GM18909 (cell line): Measurements from ENCODE around the gene CENATAC.
"Not testable (repeated sequence)": the region's sequence is repeated elsewhere in the genome, so short reads cannot be mapped to it uniquely, and the experiment has no call there.

Source experiments
- ATAC-seq: cut with Tn5 transposase; IDR thresholded peaks from one replicate; pipeline ENCODE4 v1.9.1; 2021; ENCODE audit warnings: mild to moderate bottlenecking; ENCODE audit not compliant: unreplicated experiment, poor library complexity

Gene CENATAC, protein sequence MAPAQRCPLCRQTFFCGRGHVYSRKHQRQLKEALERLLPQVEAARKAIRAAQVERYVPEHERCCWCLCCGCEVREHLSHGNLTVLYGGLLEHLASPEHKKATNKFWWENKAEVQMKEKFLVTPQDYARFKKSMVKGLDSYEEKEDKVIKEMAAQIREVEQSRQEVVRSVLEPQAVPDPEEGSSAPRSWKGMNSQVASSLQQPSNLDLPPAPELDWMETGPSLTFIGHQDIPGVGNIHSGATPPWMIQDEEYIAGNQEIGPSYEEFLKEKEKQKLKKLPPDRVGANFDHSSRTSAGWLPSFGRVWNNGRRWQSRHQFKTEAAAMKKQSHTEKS

DNA sequence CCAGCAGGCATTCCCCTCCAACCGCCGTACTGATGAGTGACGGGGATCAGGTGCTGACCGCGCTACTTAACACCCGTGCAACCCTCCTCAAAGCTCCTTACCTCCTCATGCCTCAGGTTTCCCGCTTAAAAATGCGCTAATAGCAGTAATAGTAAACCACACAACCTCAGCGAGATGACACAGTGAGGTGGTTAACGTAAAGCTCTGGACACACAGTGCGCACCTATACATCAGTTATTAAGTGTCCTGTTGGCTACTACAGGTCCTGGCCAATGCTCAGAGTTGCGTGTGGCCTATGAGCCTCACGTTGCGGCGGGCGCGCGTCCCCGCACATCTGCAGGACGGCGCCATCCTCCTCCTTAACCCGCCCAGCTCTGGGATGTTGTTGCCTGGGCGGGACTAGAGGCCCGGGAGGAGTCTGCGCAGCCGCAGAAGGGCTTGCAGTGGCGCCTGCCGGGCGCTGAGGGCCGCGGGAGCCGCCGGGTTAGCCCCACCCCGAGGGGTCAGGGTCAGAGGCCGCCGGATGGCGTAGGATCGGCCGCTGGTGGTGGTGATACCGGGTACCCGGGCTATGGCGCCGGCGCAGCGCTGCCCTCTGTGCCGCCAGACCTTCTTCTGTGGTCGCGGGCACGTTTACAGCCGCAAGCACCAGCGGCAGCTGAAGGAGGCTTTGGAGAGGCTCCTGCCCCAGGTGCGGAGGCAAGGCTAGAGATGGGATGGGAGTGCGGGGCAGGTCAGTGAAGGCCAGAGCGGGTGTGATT is at the start of gene CENATAC:
Gene CENATAC (plus strand): TSS at position 512 of the 761 bp plus-strand sequence. CDS start 60 bp downstream, at position 572.
- ATAC-seq = peak; percentile 95

DNA sequence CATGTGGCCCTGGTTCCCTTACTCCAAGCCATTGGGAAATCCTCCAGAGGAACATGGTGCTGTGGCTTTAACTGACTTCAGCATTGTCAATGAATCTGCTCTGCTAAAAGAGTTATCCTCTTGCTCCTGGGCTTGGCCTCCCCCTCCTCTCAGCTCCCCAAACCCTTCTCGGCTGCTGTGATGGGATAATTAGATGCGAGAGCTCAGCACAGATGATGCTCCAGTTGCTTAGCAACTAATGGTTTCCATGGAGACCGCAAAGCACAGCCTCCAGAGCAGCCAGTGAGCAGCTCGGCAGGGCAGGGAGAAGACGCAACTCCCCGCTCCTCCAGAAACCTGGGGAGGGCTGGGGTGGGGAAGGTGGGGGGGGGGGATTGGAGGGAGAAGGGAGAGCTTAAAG is 44.7 kb upstream of the CENATAC start:
- no peak for ATAC-seq

GRCh38 chr11:118953976-118954375 is 44.0 kb upstream of the CENATAC start:
- ATAC-seq = not testable (repeated sequence)

- ATAC-seq = peak; percentile 70
Observed at GRCh38 chr11:118956094-118956846, 41.7 kb upstream of the CENATAC start, which contains the start of gene UPK2. Gene UPK2, plus strand, starts transcription at chr11:118956298. Its CDS starts 53 bp downstream, at chr11:118956351.

DNA sequence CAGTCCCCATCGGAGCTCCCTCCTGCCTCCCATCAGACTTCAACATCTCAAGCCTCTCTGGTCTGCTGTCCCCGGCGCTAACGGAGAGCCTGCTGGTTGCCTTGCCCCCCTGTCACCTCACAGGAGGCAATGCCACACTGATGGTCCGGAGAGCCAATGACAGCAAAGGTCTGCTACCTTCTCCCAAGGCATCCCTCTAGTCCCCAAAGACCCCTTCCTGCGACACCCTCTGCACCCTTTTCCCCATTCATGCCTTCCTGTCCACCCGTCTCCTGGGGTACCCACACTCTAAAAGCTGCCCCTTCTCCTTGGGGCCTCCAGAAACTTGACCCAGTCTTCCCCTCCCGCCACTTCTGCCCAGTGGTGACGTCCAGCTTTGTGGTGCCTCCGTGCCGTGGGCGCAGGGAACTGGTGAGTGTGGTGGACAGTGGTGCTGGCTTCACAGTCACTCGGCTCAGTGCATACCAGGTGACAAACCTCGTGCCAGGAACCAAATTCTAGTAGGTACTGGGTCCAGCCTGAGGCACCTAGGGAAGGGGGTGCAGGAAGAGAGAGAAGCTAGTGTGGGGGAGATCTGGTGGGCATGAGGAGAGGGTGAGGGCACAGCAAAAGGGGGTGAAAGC is 41.0 kb upstream of the CENATAC start:
- ATAC-seq = no peak

GRCh38 chr11:118957549-118957948 is 40.4 kb upstream of the CENATAC start:
- no peak for ATAC-seq

- no peak for ATAC-seq
Observed at GRCh38 chr11:118957968-118958367, 40.0 kb upstream of the CENATAC start.

- no peak for ATAC-seq
Observed at GRCh38 chr11:118958577-118958976, 39.4 kb upstream of the CENATAC start.

DNA sequence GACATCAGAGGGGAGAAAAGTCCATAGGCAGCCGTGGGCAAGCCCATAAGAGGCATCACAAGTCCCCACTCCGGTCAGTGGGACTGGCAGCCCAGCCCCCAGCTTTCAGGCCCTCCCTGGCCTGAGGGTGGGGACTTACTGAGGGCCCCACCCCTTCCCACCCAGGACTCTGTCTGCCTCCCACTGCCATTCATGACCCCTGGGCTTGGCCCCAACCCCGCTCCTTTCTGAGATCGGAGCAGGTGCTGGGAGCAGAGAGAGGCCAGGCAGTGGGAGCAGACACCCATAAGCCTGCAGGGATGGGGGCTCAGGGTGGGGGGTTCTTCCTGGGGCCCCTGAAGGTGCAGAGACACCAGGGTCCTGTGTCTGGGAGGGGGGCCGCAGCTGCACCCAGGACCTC is 36.7 kb upstream of the CENATAC start:
- no peak for ATAC-seq

DNA sequence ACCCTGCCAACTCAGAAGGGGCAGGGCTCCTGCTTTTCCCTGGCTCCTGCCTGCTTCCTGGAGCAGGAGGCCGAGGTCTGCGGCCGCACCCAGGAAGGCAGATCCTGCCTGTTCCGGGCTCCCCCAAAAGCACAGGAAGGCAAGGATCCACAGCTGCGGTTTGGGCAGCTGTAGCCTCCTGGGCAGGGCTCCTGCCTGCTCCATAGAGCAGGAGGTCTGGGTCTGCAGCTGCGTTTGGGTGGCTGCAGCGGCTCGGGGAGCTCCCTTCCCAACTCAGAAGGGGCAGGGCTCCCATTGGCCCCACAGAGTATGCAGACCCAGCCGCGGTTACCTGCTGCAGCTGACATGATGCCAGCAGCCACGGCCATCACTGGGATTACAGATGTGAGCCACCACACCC is 36.3 kb upstream of the CENATAC start:
- ATAC-seq = no peak

DNA sequence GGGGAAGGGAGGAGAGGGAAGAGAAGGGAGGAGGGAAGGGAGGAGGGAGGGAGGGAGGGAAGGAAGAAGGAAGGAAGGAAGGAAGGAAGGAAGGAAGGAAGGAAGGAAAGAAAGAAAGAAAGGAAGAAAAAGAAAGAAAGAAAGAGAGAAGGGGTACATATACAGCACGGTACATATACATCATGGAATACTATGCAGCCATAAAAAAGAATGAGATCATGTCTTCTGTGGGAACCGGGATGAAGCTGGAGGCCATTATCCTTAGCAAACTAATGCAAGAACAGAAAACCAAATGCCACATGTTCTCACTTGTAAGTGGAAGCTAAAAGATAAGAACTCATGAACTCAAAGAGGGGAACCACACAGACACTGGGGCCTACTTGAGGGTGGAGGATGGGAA is 28.4 kb upstream of the CENATAC start:
- not testable (repeated sequence) for ATAC-seq

DNA sequence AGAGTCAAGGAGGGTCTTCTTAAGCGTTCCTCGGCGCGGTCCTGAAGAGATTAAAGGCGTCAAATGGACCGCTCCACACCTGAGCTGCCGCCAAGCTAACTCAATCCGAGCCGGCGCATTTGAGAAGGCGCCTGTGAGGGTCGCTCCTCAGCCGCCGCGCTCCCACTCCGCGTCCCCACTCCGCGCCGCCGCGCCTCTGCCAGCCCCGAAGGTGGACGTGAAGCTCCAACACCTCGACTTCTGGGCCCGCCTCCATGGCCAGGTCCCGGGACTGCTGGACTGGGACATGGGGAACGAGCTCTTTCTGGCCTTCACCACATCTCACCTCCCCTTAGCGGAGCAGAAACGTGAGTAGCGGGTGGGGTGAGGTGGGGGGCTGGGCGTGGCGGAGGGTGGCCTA is 26.3 kb upstream of the CENATAC start, which contains the start of gene FOXR1:
Gene FOXR1 (plus strand): TSS at position 116 of the 400 bp plus-strand sequence. CDS start 171 bp downstream, at position 287.
- ATAC-seq = no peak

- no peak for ATAC-seq
Observed at GRCh38 chr11:118973985-118974384, 24.0 kb upstream of the CENATAC start.

GRCh38 chr11:118975771-118976709 is 21.9 kb upstream of the CENATAC start:
- ATAC-seq = no peak

DNA sequence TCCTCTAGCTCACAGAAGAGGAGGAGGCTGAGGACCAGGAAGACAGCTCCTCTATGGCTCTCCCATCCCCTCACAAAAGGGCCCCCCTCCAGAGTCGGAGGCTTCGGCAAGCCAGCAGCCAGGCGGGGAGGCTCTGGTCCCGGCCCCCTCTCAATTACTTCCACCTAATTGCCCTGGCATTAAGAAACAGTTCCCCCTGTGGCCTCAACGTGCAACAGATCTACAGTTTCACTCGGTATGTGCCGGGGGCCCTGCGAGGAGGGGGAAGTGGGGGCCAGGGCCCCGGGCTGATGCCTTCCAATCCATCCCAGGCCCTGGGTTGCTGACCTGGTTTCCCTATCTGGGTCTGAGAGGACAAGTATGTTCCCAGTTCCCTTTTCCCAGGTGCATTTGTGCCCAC is 18.5 kb upstream of the CENATAC start:
- no peak for ATAC-seq

- no peak for ATAC-seq
Observed at GRCh38 chr11:118980191-118980881, 17.6 kb upstream of the CENATAC start.

DNA sequence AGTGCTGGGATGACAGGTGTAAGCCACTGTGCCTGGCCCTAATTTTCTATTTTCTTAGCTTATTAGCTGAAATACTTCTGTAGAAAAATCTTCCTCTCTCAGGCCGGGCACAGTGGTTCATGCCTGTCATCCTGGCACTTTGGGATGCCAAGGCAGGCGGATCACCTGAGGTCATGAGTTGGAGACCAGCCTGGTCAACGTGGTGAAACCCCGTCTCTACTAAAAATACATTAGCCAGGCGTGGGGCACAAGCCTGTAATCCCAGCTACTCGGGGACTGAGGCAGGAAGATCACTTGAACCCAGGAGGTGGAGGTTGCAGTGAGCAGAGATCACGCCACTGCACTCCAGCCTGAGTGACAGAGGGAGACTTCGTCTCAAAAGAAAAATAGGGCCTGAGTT is 13.6 kb upstream of the CENATAC start:
- not testable (repeated sequence) for ATAC-seq

GRCh38 chr11:118984825-118985224 is 13.1 kb upstream of the CENATAC start:
- ATAC-seq = no peak

GRCh38 chr11:118988280-118988679 is 9.7 kb upstream of the CENATAC start:
- ATAC-seq = no peak
